NCI-H2107 treated with DMSO at 0.1 percent for 48 hours (cell line): ENCODE data around the gene POGZ.

Source experiments
- DNase-seq: peaks from one replicate; lab custom pipeline; 2025; ENCODE audit not compliant: unreplicated experiment; lab: John Stamatoyannopoulos, UW

Gene POGZ, protein sequence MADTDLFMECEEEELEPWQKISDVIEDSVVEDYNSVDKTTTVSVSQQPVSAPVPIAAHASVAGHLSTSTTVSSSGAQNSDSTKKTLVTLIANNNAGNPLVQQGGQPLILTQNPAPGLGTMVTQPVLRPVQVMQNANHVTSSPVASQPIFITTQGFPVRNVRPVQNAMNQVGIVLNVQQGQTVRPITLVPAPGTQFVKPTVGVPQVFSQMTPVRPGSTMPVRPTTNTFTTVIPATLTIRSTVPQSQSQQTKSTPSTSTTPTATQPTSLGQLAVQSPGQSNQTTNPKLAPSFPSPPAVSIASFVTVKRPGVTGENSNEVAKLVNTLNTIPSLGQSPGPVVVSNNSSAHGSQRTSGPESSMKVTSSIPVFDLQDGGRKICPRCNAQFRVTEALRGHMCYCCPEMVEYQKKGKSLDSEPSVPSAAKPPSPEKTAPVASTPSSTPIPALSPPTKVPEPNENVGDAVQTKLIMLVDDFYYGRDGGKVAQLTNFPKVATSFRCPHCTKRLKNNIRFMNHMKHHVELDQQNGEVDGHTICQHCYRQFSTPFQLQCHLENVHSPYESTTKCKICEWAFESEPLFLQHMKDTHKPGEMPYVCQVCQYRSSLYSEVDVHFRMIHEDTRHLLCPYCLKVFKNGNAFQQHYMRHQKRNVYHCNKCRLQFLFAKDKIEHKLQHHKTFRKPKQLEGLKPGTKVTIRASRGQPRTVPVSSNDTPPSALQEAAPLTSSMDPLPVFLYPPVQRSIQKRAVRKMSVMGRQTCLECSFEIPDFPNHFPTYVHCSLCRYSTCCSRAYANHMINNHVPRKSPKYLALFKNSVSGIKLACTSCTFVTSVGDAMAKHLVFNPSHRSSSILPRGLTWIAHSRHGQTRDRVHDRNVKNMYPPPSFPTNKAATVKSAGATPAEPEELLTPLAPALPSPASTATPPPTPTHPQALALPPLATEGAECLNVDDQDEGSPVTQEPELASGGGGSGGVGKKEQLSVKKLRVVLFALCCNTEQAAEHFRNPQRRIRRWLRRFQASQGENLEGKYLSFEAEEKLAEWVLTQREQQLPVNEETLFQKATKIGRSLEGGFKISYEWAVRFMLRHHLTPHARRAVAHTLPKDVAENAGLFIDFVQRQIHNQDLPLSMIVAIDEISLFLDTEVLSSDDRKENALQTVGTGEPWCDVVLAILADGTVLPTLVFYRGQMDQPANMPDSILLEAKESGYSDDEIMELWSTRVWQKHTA (N-terminal part only)

DNA sequence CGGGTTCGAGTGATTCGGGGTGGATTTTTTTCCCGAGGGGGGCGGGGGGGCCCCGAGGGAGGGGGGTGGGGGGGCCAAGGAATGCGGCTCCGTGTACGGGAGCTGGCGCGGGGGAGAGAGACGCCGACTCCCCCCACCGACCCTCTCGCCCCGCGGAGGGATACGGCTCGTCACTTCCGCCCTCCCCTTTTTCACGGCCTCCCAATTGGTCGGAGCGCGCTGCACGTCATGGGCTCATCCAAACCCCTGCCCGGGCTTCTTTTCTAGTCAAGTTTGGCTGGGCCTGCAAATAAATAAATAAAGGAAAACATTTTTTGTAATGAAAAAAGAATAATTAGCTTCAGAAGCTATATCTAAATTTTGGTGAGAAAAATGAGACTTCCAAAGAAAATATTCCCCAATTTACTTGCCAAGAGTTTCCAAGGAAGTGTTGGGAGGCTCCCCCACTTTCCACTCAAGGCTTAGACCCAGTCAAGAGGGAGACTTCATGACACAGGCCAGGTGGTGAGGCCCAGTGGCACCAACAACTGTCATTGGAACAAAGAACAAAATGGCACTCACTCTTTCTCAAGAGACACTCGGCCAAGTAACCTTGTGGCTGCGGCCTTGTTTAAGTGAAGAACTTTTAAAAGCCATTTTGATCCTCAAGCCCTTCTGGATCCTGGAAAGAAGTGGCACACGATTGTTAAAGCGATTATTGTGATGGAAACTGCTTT lies at the start of gene POGZ:
POGZ (minus strand) TSS at position 164 of the 716 bp plus-strand sequence. CDS start 17,290 bp downstream, outside the sequence.
- peak; percentile 83 for DNase-seq

DNA sequence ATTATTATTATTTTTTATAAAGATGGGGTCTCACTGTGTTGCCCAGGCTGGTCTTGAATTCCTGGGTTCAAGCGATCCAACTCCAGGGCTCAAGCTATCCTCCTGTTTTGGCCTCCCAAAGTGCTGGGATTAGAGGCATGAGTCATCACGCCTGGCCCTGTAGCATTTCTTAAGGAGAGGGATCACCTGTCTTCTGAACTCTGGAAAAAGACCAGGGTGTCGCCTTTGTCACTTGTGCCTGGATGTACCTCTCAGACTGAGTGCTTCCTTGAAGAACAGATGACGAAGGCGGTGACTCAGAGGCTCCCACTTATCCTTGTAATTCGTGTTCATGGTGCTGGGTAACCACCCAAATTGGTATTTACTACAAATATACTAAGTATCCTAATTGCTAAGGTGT lies 49.5 kb upstream of the POGZ start:
- DNase-seq: no peak

- DNase-seq: no peak
These were observed 45.5 kb upstream of the POGZ start for GRCh38 chr1:151504759-151505158.

- no peak for DNase-seq
These were observed 45.0 kb upstream of the POGZ start for GRCh38 chr1:151504252-151504651.

DNA sequence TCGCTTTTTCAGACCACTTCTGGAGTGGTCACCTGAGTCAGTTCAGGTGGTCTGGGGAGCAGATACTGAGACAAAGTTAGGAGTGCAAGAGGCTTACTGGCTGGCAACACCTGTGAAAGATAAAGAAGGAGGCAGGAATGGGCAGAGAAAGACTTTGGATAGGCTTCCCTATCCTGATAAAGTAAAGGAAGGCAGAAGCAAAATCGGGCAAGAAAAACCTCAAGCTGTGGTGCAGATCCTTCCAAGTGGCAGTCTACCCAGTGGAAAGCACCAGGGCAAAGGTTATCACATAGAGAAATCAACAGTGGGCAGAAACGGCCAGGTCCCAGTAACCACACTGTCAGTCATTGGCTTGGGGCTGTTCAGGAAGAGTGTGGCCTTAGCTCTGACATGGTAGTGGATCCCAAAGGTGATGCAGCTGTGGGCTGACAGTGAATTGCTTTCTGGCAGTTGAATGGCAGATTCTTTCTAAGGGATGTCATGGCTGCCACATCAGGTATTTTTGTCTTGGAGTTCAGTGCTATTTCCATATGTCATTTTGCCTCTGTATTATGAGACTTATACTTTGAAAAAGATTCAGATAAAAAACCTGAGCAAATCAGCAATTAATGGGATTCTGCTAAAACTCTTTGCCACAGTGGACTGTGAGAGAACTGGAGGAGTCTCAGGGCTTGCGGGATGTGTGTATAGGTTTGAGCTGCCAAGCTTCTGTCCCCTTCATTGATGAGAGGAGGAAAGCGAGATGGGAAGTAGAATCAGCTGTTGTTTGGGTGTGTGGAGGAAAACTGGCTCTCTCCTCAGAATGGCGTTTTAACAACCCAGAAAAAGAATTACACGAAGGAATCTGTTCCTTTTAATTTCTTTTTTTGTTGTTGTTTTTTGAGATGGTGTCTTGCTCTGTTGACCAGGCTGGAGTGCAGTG lies 43.8 kb upstream of the POGZ start:
- no peak for DNase-seq

GRCh38 chr1:151502035-151502700 lies 42.9 kb upstream of the POGZ start:
- no peak for DNase-seq

- no peak for DNase-seq
These were observed 42.2 kb upstream of the POGZ start for GRCh38 chr1:151501474-151501873.

GRCh38 chr1:151499930-151500329 lies 40.6 kb upstream of the POGZ start:
- no peak for DNase-seq

GRCh38 chr1:151499365-151499764 lies 40.1 kb upstream of the POGZ start:
- no peak for DNase-seq

- DNase-seq: no peak
These were observed 36.0 kb upstream of the POGZ start for GRCh38 chr1:151495316-151495715.

DNA sequence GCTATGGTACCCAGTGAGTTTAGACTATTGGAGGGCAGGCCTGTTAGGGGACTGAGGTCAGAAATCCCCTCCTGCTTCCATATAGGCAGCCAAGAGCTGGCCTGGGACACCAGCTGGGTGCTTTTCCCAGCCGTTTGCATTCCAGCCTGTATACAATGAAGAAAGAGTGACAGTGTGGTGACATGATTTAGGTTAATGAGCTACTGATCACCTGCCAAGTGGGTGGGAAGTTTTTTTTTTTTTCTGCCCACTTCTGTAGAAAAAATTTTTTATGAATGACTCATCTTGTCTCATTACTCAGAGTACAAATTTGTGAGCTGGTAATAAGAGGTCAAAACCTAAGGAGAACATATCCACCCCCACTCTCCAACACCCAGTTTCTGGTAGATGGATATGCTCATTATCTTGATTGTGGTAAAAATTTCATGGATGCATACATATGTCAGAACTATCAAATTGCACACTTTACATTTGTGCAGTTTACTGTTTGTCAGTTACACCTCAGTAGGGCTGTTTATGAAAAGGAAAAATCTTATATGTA lies 35.5 kb upstream of the POGZ start:
- no peak for DNase-seq

DNA sequence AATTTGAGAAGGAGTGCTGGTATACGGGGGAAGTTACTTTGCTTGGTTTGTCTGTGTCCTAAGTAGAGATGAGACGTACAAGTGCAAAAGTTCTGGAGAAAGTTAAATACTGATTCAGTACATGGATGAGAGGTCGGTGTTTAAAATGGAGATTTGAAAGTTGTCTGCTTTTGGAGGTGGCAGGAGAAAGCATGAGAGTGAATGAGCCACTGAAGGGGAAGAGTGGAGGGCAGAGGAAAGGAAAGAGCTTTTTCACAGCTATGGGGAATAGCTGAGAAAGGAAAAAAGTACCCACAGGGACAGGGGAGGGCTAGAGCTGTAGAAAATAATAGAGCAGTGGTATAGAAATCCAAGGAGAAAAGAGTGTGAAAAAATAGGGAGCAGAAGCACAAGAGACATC lies 33.7 kb upstream of the POGZ start:
- no peak for DNase-seq

GRCh38 chr1:151492120-151492519 lies 32.8 kb upstream of the POGZ start:
- no peak for DNase-seq

DNA sequence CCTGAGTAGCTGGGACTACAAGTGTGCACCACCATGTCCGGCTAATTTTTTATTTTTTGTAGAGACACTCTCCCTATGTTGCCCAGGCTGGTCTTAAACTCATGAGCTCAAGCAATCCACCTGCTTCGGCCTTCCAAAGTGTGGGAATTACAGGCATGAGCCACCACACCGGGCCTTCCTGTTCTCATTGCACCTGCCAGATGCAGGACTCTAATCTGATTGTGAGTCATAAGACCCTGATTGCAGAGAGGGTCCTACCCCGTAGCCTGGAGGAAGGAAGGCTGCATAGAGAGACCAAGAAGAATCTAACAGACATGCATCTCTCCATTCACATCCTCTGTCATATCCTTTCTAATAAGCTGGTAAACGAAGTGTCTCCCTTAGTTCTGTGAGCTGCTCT lies 32.3 kb upstream of the POGZ start:
- DNase-seq: no peak

GRCh38 chr1:151486557-151486956 lies 27.3 kb upstream of the POGZ start:
- DNase-seq: no peak

GRCh38 chr1:151485685-151486255 lies 26.5 kb upstream of the POGZ start:
- no peak for DNase-seq

- DNase-seq: no peak
These were observed 22.7 kb upstream of the POGZ start for GRCh38 chr1:151482017-151482416.

- DNase-seq: no peak
These were observed 20.2 kb upstream of the POGZ start for GRCh38 chr1:151479462-151479861.

DNA sequence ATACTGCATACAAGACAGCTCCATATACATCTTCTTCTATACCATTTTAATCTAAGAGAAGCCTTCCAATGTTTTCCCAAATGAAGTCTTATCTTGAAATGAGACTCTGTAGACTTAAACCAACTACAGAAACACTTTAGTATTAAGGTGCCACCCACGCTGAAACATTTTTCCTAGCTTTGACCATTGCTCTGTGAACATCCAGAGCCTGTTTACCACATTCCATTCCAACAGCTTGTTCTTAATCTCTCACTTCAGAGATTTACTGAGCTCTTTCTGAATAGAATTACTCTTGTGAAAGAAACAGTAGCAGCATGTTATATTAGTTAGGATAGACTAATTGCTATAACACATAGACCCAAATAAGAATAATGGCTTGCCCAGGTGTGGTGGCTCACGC lies 19.6 kb upstream of the POGZ start:
- DNase-seq: no peak
